Thymus (tissue), 11 donors: ENCODE results near the gene CDK14. TPM values are rescaled to one million over a fixed set of nuclear protein-coding genes. Genes with fewer than 3 reads are reported as not detected.

Experiments
- DNase-seq, 9 donors: peaks; one replicate each; pipeline ENCODE4 v3.0.0-alpha.2; 2013; ENCODE audit warnings: low spot score in 9 of 9, low read depth in 6 of 9, missing footprints in 1 of 9
- H3K27ac ChIP-seq, 2 donors: one replicate each; pipeline ENCODE4 v1.5.1; 2013; ENCODE audit warnings: control low read depth in 1 of 2, low read depth in 1 of 2, low read length in 1 of 2, mild to moderate bottlenecking in 1 of 2, moderate library complexity in 1 of 2
- H3K27me3 ChIP-seq, 2 donors: one replicate each; pipeline ENCODE4 v1.5.1; 2013; ENCODE audit warnings: low read length in 1 of 2; ENCODE audit not compliant: control insufficient read depth in 2 of 2, insufficient read depth in 1 of 2
- H3K36me3 ChIP-seq, 2 donors: one replicate each; pipeline ENCODE4 v1.5.1; 2013; ENCODE audit warnings: low read length in 1 of 2, mild to moderate bottlenecking in 1 of 2, moderate library complexity in 1 of 2; ENCODE audit not compliant: control insufficient read depth in 2 of 2, insufficient read depth in 2 of 2
- H3K4me1 ChIP-seq, 2 donors: one replicate each; pipeline ENCODE4 v1.5.1; 2013; ENCODE audit warnings: low read length in 2 of 2; ENCODE audit not compliant: control insufficient read depth in 2 of 2, insufficient read depth in 2 of 2
- H3K4me3 ChIP-seq, 2 donors: one replicate each; pipeline ENCODE4 v1.5.1; 2013; ENCODE audit warnings: low read length in 2 of 2, control low read depth in 1 of 2, mild to moderate bottlenecking in 1 of 2
- H3K9me3 ChIP-seq, 2 donors: one replicate each; pipeline ENCODE4 v1.5.1; 2013; ENCODE audit warnings: low read length in 1 of 2, mild to moderate bottlenecking in 1 of 2; ENCODE audit not compliant: control insufficient read depth in 2 of 2, insufficient read depth in 1 of 2
- WGBS: extraction: QIAGEN DNeasy Blood & Tissue Kit; methylation state at CpG from one replicate; pipeline ENCODE4 v1.1.7; 2013; 5-methylcytosine and 5-hydroxymethylcytosine counted together
- polyA plus RNA-seq: library from polyadenylated mRNA; stranded (reverse); fragments of 200-250 nt; gene quantifications from one replicate; pipeline ENCODE4 v1.2.3, GENCODE V29; 2013
- total RNA-seq: library from RNA; stranded (reverse); fragments of 120-200 nt; gene quantifications from one replicate; pipeline ENCODE4 v1.2.4, GENCODE V29; 2013
- donor health status: healthy.

Gene CDK14
- total and polyA plus RNA-seq, 2 donors = 7.6 to 9.0 TPM

DNA sequence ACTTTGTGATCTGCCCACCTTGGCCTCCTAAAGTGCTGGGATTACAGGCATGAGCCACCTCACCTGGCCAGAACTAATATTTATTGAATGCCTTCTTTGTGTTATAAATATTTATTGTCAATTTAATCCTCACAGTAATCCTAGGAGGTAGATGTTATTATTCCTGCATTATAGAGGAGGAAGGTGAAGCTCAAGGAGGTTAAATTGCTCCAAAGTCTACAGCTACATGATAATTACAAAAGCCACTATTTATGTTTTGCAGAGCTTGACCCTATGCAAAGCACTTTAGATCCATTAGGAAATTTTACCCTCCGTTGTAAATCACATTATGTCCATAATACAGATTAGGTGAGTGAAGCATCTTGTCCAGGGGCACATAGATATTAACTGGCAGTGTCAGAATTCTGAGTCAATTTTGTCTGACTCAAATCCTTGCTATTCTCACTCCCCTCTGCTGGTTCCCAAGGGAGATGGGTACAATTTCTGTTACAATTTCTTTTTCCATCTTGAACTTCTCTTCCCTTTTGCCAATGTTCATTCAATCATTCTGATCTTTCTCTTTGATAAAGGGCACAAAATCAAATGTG is 25.7 kb upstream of the CDK14 start:
- no peaks in the 10 kb centered on the region for H3K9me3 ChIP-seq
- H3K4me3 ChIP-seq = no peak overlapping the region
- no peak for DNase-seq
- no peak overlapping the region for H3K27ac ChIP-seq
- no peaks in the 10 kb centered on the region for H3K4me1 ChIP-seq
- H3K27me3 ChIP-seq = no peaks in the 10 kb centered on the region
- no peaks in the 10 kb centered on the region for H3K36me3 ChIP-seq
- 87% methylated on average over 1 of the region's 1 CpG for WGBS

DNA sequence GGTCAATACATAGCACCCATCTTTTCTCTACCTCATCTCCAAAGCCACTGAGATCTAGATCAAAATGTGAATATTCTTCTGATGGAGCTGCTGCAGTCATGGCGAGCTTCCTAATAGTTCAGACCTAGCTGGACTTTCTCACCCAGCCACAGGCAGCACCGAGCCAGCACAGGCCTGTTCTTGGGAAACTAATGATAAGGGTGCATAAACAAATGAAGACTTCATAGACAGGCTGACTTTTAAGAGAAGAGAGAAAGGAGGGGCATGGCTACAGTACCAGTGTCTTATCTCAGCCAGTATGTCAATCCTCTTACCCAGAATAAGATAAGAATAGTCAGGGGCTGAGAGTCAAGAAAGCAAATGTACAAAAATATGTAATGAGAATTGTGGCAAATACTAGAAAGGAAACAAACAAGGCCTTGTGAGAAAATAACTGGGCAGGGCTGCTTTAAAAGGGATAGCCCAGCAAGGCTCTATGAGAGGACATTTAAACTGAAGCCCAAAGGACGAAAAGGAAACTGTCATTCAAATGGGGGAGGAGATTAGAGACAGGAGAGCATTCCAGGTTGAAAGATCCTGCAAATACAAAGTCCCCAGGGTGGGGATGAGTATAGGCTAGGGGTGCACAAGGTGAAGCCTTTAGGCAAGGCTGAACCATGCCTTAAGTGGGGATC is 21.8 kb upstream of the CDK14 start:
- Histone ChIP-seq H3K36me3 (no peaks in the 10 kb centered on the region), H3K4me3 (no peak overlapping the region), H3K4me1 (no peaks in the 10 kb centered on the region), H3K9me3 (no peaks in the 10 kb centered on the region), H3K27ac (no peak overlapping the region), H3K27me3 (no peaks in the 10 kb centered on the region)
- no peak for DNase-seq
- 92% methylated on average over 3 of the region's 3 CpGs for WGBS

DNA sequence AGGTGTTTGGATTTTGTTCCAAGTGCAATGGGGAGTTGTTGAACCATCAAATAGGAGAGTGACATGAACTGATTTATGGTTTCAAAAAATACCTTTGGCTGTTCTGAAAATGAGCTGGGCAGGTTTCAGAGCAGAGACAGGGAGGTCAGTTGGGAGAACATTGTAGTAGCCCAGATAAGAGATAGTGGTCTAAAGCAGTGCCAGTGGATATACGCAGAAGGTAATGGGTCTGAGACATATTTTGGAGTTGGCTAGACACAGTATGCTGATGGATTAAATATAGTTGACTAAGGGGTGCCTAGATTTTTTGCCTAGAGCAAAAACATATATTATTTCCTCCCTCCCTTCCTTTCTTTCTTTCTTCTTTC is 21.3 kb upstream of the CDK14 start:
- Histone ChIP-seq H3K4me3 (no peak overlapping the region), H3K4me1 (no peaks in the 10 kb centered on the region), H3K9me3 (no peaks in the 10 kb centered on the region), H3K36me3 (no peaks in the 10 kb centered on the region), H3K27ac (no peak overlapping the region), H3K27me3 (no peaks in the 10 kb centered on the region)
- WGBS = 95% methylated on average over 1 of the region's 1 CpG
- DNase-seq = no peak

DNA sequence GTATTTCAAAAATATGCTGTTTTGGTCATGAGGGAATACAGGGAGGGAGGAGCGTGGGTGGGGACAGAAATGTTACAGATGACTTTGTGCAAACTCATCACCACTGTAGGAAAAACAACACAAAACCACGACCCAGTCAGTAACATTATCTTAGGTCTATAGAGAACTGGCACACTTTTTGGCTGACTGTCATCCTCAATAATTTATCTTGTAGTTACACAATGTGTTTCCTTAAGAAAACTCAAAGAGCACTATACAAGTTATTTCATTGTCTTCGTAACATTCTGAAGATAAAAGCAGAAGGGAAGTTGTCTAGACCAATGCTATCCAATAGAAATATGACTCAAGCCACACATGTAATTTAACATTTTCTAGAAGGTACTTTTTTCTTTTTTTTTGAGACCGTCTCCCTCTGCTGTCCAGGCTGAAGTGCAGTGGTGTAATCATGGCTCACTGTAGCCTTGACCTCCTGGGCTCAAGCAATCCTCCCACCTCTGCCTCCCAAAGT is 16.9 kb upstream of the CDK14 start:
- H3K27ac ChIP-seq = peak overlapping the region in 1 of 2 donors; percentile 21

DNA sequence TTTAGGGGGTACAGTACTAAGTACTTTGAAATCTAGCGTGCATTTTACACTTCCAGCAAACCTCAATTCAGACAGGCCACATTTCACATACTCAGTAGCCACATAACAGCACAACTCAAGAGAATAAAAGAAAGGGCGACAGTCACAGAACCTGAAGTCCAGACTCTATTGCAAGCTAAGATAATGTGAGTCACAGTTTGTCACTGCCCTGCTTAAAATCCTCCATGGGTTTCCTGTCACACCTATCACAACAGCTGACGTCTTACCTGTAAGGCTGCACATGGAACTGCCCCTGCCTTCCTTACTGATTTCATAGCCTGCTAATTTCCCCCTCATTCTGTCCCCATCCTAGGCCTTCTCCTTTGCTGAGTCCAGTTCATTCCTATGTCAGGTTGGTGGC is 16.1 kb upstream of the CDK14 start:
- H3K36me3 ChIP-seq = no peaks in the 10 kb centered on the region
- H3K27ac ChIP-seq = no peak overlapping the region
- no peak for DNase-seq
- WGBS = 93% methylated on average over 3 of the region's 3 CpGs
- no peak overlapping the region for H3K4me3 ChIP-seq
- no peaks in the 10 kb centered on the region for H3K9me3 ChIP-seq
- H3K4me1 ChIP-seq = no peaks in the 10 kb centered on the region
- H3K27me3 ChIP-seq = no peaks in the 10 kb centered on the region

More for the DNA sequence above, 16.9 kb upstream of the CDK14 start:
- WGBS = 38% methylated on average over 4 of the region's 4 CpGs
- no peak for DNase-seq
- Histone ChIP-seq H3K4me3 (no peak overlapping the region), H3K4me1 (no peaks in the 10 kb centered on the region), H3K27me3 (no peaks in the 10 kb centered on the region), H3K9me3 (no peaks in the 10 kb centered on the region), H3K36me3 (no peaks in the 10 kb centered on the region)

DNA sequence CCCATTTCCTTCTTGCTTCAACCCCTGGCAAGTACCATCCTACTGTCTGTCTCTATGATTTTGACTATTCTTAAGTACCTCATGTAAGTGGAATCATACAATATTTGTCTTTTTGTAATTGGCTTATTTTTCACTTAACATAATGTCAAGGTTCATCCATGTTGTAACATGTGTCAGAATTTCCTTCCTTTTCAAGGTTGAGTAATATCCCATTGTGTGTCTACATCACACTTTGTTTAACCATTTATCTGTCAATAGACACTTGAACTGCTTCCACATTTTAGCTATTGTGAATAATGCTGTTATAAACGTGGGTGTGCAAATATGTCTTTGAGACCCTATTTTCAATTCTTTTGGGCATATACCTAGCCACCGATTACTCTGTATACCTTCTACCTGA is 14.0 kb upstream of the CDK14 start:
- Histone ChIP-seq H3K4me1 (no peaks in the 10 kb centered on the region), H3K9me3 (no peaks in the 10 kb centered on the region), H3K4me3 (no peak overlapping the region), H3K27me3 (no peaks in the 10 kb centered on the region), H3K36me3 (no peaks in the 10 kb centered on the region), H3K27ac (no peak overlapping the region)
- WGBS = 96% methylated on average over 2 of the region's 2 CpGs
- no peak for DNase-seq

DNA sequence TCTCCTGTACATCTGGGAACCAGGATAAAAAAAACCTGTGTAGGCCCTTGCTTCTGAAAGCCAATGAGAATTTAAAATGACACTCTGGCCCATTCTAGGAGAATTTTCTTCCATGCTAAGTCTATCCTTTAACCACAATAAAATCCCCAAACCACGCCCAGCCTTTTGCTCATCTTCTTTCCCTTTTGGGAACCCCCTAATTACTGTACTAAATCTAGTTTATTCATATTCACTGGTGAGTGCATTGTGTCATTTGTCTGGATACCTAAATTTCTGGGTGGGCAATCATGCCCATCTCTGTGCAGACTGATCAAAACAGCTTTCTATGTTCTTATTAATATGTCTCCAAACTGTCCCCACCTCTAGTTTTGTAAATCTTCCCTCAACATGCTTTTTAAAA is 11.7 kb upstream of the CDK14 start:
- WGBS = 91% methylated on average over 1 of the region's 1 CpG
- no peaks in the 10 kb centered on the region for H3K27me3 ChIP-seq
- no peak overlapping the region for H3K27ac ChIP-seq
- H3K4me3 ChIP-seq = no peak overlapping the region
- no peaks in the 10 kb centered on the region for H3K9me3 ChIP-seq
- DNase-seq = no peak
- H3K36me3 ChIP-seq = no peaks in the 10 kb centered on the region
- H3K4me1 ChIP-seq = no peaks in the 10 kb centered on the region

DNA sequence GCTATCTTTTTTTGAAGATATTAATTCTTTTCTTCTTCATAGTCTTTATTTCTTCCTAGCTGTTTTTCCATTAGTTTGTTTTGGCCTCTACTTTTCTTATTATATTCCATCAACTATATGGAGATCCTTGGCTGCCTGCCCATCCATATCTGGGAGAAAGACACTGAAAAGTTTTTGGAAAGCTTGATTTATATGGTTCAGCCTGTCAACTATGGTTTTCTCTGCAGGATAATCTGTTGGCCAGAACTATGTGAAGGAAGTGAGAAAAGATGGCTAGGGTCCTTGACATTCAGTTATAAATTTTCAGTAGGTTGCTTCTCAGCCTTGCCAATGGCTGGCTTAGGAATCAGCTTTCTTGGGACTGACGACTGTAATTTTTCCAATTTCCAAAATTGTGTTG is 10.0 kb upstream of the CDK14 start:
- Histone ChIP-seq H3K4me3 (no peak overlapping the region), H3K9me3 (no peaks in the 10 kb centered on the region), H3K27ac (no peak overlapping the region), H3K27me3 (no peaks in the 10 kb centered on the region), H3K4me1 (no peaks in the 10 kb centered on the region), H3K36me3 (no peaks in the 10 kb centered on the region)
- WGBS = 94% methylated on average over 1 of the region's 1 CpG
- no peak for DNase-seq

DNA sequence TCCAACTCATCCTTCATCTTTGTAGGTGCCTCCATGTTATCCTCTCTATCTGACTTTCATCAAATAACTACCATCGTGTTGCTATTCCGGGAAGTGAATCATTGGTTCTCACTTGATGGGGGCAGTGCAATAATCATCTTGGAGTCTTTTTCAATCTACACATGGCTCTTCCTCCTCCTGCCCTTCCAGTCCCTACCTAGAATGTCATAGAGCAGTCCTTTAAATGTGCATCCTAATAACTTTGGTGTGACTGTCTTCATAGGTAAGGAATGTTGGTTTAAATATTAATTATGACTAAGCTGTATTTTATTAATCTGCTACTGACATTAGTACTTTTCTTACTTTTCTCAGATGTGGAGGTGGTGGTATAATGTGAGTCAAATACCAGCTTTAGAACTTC is 8.4 kb upstream of the CDK14 start:
- Histone ChIP-seq H3K36me3 (no peaks in the 10 kb centered on the region), H3K9me3 (no peaks in the 10 kb centered on the region), H3K27me3 (no peaks in the 10 kb centered on the region), H3K4me3 (no peak overlapping the region), H3K4me1 (no peaks in the 10 kb centered on the region), H3K27ac (no peak overlapping the region)
- WGBS = 98% methylated on average over 2 of the region's 2 CpGs
- DNase-seq = no peak
